HG03342 (cell line): ENCODE results near the gene NPTXR.
A peak's percentile ranks its signal among the peaks of the same experiment; 100 is the strongest.

Experiments
- ATAC-seq: cut with Tn5 transposase; IDR thresholded peaks from one replicate; pipeline ENCODE4 v1.9.1; 2021; ENCODE audit warnings: mild to moderate bottlenecking, moderate library complexity; ENCODE audit not compliant: unreplicated experiment

The NPTXR gene

GRCh38 chr22:38843657-38844314 is at the start of gene NPTXR:
Gene NPTXR (minus strand): TSS chr22:38844028.
- no peak for ATAC-seq

DNA sequence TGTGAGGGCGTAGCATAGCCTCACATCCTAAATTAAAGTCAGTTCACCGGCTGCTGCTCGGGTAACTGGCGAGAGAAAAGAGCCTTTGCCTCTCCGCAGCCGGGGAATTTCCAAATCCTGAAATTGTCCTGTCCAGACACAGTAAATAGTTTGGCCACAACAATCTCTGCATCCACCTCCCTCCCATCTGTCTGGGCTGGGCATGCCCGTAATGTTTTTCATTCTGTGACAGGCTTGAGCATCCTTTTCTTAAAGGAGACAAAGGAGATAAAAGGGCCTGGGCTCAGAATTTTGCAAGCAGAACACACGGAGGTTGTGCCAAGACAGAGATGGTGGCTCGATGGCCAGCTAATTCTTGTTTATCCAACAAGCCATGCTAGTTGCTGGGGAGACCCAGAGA is 47.4 kb upstream of the NPTXR start:
- no peak for ATAC-seq

DNA sequence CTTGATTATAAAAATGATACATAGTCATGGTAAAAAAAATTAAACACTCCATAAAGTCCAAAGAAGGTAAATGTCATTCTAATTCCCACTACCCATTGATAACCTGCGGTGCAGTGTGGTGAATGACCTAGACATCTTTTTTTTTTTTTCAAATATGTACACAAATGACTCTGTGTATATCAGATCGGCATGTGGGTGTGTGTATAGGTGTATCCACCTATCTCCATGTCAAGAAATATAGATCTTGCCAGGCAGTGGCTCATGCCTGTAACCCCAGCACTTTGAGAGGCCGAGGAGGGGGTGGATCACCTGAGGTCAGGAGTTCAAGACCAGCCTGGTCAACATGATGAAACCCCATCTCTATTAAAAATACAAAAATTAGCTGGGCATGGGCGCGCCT is 46.5 kb upstream of the NPTXR start:
- ATAC-seq: no peak

- ATAC-seq: no peak
Measured at GRCh38 chr22:38886333-38886732, 42.5 kb upstream of the NPTXR start.

DNA sequence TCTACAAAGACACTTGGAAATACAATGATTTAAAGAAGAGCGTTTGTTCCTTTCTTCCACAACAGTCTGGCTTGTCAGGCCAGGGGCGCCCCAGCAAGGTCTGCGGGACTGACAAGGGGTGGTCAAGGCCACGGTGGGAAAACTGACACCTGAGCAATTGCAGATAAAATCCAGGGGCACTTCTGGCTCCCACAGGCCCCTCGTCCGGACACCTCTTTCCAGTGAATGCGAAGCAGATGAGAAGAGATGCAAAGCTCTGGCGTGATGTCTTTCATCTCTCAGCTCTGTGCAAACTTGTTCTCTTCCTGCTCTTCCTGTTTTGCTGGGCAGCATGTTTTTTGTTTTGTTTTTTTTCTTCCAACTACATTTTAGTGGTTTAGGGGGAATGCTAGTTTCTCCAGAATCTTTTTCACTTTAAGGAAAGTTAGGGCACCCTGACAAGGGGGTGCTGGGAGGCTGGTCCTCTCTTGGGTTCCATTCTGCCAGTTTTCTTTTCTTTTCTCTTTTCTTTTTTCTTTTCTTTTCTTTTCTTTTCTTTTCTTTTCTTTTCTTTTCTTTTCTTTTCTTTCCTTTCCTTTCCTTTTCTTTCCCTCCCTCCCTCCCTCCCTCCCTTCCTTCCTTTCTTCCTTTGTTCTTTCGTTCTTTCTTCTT is 39.3 kb upstream of the NPTXR start:
- no peak for ATAC-seq

DNA sequence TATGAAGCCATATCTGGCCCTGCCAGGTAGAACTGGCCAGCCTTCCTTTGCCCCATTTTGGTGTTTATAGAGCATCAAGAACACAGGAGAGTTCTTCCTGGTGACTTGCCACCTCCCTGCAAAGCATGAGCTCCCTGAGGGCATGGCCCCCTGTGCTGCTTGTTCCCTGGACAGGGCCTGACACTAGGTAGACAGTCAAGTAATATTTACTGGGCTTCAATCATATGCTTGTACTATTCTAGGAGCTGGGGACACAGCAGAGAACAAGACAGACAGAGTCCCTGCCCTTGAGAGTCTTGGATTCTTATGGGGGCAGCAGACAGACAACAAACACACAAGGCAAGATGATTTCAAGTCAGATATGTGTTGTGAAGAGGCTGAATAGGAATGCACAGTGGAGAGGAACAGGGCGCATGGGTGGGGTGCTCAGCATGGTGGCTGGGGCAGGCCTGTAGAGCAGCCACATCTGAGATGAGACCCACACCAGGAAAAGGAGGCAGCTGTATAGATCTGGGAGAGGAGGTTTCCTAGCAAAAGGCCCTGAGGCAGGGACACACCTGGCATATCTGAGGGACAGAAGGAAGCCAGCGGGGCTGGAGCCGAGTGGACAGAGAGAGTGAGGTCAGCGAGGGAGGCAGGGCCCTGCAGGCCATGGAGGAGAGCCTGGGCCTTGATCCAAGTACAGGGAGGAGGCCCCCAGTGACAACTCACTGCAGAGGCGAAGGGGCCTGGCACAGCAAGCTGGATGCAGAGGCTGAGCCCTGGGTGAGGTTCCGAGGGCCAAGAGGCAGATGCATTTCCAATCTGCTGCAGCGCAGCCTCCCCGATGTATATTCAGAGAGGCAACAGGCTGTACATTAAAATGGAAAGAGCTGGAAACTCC is 38.4 kb upstream of the NPTXR start:
- no peak for ATAC-seq

- no peak for ATAC-seq
Measured at GRCh38 chr22:38881464-38881871, 37.6 kb upstream of the NPTXR start.

- no peak for ATAC-seq
Measured at GRCh38 chr22:38879961-38880360, 36.1 kb upstream of the NPTXR start.

- no peak for ATAC-seq
Measured at GRCh38 chr22:38879108-38879729, 35.4 kb upstream of the NPTXR start.

DNA sequence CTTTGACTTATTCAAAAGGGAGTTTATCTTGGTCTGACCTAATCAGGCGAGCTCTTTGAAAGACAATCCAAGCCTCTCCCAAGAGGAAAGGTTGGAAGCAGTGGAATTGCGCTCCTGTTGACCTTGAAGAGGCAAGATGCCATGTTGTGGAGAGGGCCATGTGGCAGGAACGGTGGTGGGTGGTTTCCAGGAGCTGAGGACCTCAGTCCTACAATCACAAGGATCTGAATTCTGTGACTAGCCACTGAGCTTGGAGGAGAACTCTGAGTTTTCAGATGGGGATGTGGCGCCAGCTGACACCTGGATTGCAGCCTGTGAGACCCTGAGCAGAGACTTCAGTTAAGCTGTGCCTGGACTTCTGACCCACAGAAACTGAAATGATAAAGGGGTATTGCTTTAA is 34.2 kb upstream of the NPTXR start:
- ATAC-seq: no peak

DNA sequence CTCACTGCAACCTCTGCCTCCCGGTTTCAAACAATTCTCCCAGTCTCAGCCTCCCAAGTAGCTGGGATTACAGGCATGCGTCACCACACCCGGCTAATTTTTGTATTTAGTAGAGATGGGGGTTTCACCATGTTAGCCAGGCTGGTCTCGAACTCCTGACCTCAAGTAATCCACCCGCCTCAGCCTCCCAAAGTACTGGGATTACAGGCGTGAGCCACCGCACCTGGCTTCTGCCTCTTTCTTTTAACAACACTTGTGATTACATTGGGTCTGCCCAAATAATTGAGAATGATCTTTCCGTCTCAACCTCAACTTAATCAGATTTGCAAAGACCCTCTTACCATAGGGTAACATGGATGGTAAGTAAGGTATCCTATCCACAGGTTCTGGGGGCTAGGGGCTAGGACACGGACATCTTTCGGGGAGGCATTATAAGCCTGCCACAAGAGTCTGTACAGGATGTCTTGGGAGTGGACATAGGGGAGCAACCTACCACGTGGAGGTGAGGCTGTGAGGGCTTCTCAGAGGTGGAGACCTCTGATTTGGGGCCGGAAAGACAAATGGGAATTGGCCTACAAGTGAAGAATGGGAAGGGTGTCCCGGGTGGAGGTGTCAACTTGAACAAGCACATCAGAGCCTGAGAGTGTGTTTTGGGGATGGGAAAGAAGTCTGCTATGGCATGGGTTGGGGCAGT is 30.8 kb upstream of the NPTXR start:
- no peak for ATAC-seq

GRCh38 chr22:38873469-38874411 is 29.9 kb upstream of the NPTXR start:
- no peak for ATAC-seq

DNA sequence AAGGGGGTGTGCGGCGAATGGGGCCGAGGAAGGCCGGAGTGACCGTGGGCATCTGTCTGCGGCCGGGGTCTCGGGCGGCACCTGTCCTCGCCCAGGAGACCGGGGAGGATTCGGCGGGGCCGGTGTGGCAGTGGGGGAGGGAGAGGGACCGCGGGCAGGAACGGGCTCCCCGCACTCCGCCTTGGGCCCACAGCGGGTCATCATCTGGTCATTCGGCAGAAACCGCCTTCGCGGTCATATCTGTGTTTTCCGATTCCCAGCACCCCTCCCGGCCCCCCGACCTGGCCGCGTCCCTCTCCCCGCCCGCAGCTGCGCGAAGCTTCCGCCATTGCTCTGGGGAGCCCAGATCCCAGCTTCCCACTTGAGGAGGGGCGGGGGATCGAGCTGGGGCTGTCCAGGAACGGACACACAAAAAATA is 29.0 kb upstream of the NPTXR start:
- no peak for ATAC-seq

GRCh38 chr22:38872172-38872830 is 28.5 kb upstream of the NPTXR start, which contains the start of gene CBX6:
Gene CBX6 (minus strand): TSS chr22:38872216. CDS start chr22:38872190, 26 bp downstream.
- ATAC-seq: peak; percentile 55

DNA sequence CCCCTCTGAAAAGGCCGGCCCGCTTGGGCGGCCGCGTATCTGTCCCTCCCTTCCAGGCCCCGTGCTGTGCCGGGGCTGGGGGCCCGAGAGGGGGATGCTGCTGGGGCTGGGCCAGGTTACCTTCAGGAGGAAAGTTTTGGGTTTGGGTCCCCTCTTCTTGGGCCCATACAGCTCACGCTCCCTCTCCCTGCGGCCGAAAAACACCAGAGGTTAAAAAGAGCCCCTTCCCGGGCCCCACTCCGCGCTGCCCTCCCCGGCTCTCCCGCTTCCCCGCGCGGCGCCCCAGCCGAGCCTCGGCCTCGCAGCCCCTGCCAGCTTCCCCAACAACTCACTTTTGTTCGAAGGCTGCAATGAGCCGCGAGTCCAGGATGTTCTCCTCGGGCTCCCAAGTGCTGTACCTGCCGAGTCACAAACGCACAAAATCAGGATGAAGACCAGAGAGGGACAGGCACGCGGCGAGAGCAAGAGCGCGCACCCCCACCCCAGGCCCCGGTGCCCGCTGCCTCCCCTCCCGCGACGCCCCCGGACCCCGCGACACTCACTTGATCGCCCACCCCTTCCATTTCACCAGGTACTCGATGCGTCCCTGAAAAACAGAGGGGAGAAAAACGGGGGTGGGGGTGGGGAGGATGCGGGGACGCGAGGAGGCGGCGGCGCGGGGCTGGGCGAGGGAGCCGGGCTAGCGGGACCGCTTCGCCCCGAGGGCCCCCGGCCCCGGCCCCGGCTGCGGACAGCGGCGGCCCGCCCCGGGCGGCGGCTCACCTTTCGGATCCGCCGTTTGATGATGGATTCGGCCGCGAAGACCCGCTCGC is 27.7 kb upstream of the NPTXR start:
- no peak for ATAC-seq

- ATAC-seq: no peak
Measured at GRCh38 chr22:38870791-38871359, 27.0 kb upstream of the NPTXR start.

DNA sequence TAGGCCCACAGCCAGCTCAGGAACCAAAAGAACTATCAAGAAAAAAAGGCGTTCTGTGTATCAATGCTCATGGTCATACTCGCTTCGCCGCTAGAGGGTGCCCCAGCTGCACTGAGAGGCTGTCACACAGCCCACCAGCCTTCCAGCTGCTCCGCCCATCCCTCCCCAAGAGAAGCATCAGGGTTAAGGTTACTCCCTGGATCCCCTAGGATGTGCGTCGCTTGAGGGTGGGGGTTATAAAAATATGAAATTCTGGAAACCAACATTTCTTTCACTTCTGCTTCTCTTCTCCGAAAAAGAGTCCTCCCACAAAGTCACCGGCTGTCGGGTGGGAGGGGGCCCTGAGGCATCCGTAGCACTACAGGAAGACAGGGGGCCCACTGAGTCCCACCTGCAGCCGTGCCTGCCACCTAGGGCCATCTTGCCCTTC is 26.5 kb upstream of the NPTXR start:
- ATAC-seq: no peak

DNA sequence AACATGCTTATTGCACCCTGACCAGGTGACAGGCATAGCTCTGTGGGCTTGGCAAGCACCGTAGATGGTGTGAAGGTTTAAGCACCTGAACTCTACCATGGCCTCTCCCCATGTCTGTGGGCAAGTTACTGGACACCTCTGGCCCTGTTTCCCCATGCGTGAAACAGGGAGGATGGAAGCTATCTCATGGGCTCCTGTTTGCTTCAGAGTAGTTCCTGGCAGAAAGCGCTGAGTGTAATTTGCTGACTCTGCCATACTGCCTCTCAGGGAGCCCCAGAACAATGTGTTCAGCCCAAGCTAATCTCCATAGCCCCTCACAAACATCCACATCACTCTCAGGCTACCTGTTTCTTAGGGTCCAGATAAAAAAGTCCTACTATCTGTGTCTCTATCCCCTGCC is 25.8 kb upstream of the NPTXR start:
- ATAC-seq: no peak
